Nephron progenitor cell (in vitro differentiated cells): ENCODE data around the gene IRS1.

Experiments used
- DNase-seq: peaks from one replicate; pipeline ENCODE4 v3.0.0; 2021
- H3K27ac Mint-ChIP-seq: 2 replicates; pipeline ENCODE4 v1.8.0; 2021; ENCODE audit warnings: mild to moderate bottlenecking, moderate library complexity, mixed read lengths
- H3K27me3 Mint-ChIP-seq: 2 replicates; pipeline ENCODE4 v1.8.0; 2021; ENCODE audit warnings: mild to moderate bottlenecking, low read depth, mixed read lengths; ENCODE audit not compliant: poor library complexity
- H3K36me3 Mint-ChIP-seq: 2 replicates; pipeline ENCODE4 v1.8.0; 2021; ENCODE audit warnings: low read depth, mixed read lengths
- H3K4me1 Mint-ChIP-seq: 2 replicates; pipeline ENCODE4 v1.8.0; 2021; ENCODE audit warnings: mixed read lengths
- H3K4me3 Mint-ChIP-seq: 2 replicates; pipeline ENCODE4 v1.8.0; 2021; ENCODE audit warnings: mild to moderate bottlenecking, moderate library complexity, mixed read lengths
- H3K9me3 Mint-ChIP-seq: 2 replicates; pipeline ENCODE4 v1.8.0; 2021; ENCODE audit warnings: mild to moderate bottlenecking, moderate library complexity, mixed read lengths
- CTCF ChIP-seq: fragments of 200-600 bp; sonication (generic); IDR thresholded peaks from 2 replicates; pipeline ENCODE4 v1.5.0; 2021; ENCODE audit warnings: antibody characterized with exemption

IRS1 gene

GRCh38 chr2:226705965-226706364, 93.7 kb downstream of the IRS1 start:
- Mint-ChIP-seq H3K4me3 (no peak overlapping the region), H3K4me1 (peaks cover 11% of the 10 kb centered on the region), H3K9me3 (no peaks in the 10 kb centered on the region), H3K27me3 (no peaks in the 10 kb centered on the region), H3K27ac (no peak overlapping the region), H3K36me3 (no peaks in the 10 kb centered on the region)
- no peak for DNase-seq
- TF ChIP-seq CTCF, result no peak

- Mint-ChIP-seq H3K4me1 (peaks cover 11% of the 10 kb centered on the region), H3K9me3 (no peaks in the 10 kb centered on the region), H3K27me3 (no peaks in the 10 kb centered on the region), H3K4me3 (no peak overlapping the region), H3K36me3 (no peaks in the 10 kb centered on the region), H3K27ac (no peak overlapping the region)
- TF ChIP-seq CTCF, result no peak
- no peak for DNase-seq
These were observed 94.3 kb downstream of the IRS1 start for GRCh38 chr2:226705133-226705886.

- Mint-ChIP-seq H3K27me3 (no peaks in the 10 kb centered on the region), H3K9me3 (no peaks in the 10 kb centered on the region), H3K36me3 (no peaks in the 10 kb centered on the region), H3K4me3 (no peak overlapping the region), H3K27ac (no peak overlapping the region), H3K4me1 (peaks cover 11% of the 10 kb centered on the region)
- no peak for DNase-seq
- no peak for TF ChIP-seq CTCF
These were observed 96.1 kb downstream of the IRS1 start for GRCh38 chr2:226703514-226703913.

GRCh38 chr2:226702376-226702775, 97.2 kb downstream of the IRS1 start:
- Mint-ChIP-seq H3K27me3 (no peaks in the 10 kb centered on the region), H3K9me3 (no peaks in the 10 kb centered on the region), H3K36me3 (no peaks in the 10 kb centered on the region), H3K4me3 (no peak overlapping the region), H3K27ac (no peak overlapping the region), H3K4me1 (peaks cover 11% of the 10 kb centered on the region)
- no peak for TF ChIP-seq CTCF
- no peak for DNase-seq

- TF ChIP-seq CTCF, result no peak
- Mint-ChIP-seq H3K27ac (no peak overlapping the region), H3K9me3 (no peaks in the 10 kb centered on the region), H3K27me3 (no peaks in the 10 kb centered on the region), H3K36me3 (no peaks in the 10 kb centered on the region), H3K4me3 (no peak overlapping the region), H3K4me1 (peaks cover 11% of the 10 kb centered on the region)
- DNase-seq, result no peak
These were observed 98.6 kb downstream of the IRS1 start for GRCh38 chr2:226701052-226701451.

GRCh38 chr2:226699321-226699720, 100.3 kb downstream of the IRS1 start:
- DNase-seq, result no peak
- Mint-ChIP-seq H3K27ac (no peak overlapping the region), H3K4me1 (peaks cover 21% of the 10 kb centered on the region), H3K4me3 (no peak overlapping the region), H3K36me3 (no peaks in the 10 kb centered on the region), H3K9me3 (no peaks in the 10 kb centered on the region), H3K27me3 (peaks cover under 1% of the 10 kb centered on the region)
- no peak for TF ChIP-seq CTCF
